ENCODE measurements around the gene EPHA10.

EPHA10 gene

DNA sequence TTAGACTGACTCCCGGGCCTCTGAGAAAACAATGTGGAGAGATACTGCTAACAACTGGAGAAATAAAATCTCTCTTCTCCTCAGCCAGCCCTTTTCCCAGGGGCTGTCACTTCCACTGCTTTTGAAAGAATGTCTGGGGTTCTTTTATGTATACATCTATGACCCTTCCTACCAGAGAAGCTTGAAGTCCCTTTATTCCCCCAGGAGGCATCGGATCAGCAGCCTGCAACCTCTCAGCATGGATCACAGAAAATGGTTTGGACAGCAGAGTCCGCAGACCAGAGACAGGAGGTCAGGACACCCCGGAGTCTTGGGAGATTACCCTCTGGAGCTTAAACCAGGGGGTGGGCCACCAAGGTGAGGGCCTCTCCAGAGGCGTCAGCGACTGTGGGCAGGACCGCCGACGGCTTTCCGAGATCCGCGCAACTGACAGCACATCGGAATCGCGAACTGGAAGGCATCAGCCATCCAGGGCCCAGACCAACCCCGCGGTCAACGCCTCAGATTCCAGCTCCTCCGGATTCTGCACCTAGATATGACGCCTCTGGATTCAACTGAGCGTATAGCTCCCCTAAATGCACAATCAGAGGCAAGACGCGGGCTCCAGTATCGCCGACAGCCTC lies 1.0 kb downstream of the EPHA10 start:
- TF ChIP-seq CTCF (IDR thresholded peaks at IDR 0.05; ENCODE audit: unreplicated experiment in 3 of 3): no peak
- Mint-ChIP-seq H3K9me3 (peaks cover 4% of the 10 kb centered on the region), H3K4me1 (no peaks in the 10 kb centered on the region), H3K27ac (no peak overlapping the region), H3K4me3 (peak overlapping the region in 1 of 3 experiments; percentile 1), H3K27me3 (ENCODE audit: low read depth) (peaks cover 72% of the 10 kb centered on the region), H3K36me3 (ENCODE audit: low read depth) (no peaks in the 10 kb centered on the region)

- H3K4me3 Mint-ChIP-seq: no peak overlapping the region
- H3K27ac Mint-ChIP-seq: no peak overlapping the region
- peaks cover 4% of the 10 kb centered on the region for H3K9me3 Mint-ChIP-seq
- no peaks in the 10 kb centered on the region for H3K36me3 Mint-ChIP-seq (ENCODE audit: low read depth)
- no peaks in the 10 kb centered on the region for H3K4me1 Mint-ChIP-seq
- peaks cover 58% of the 10 kb centered on the region for H3K27me3 Mint-ChIP-seq (ENCODE audit: low read depth)
- TF ChIP-seq CTCF (IDR thresholded peaks at IDR 0.05; ENCODE audit: unreplicated experiment in 3 of 3): no peak
Observed at GRCh38 chr1:37762516-37762915, 2.4 kb downstream of the EPHA10 start.

GRCh38 chr1:37761416-37762095 lies 3.4 kb downstream of the EPHA10 start:
- no peak for TF ChIP-seq CTCF (IDR thresholded peaks at IDR 0.05; ENCODE audit: unreplicated experiment in 3 of 3)
- H3K36me3 Mint-ChIP-seq (ENCODE audit: low read depth): no peaks in the 10 kb centered on the region
- no peaks in the 10 kb centered on the region for H3K4me1 Mint-ChIP-seq
- H3K27me3 Mint-ChIP-seq (ENCODE audit: low read depth): peaks cover 49% of the 10 kb centered on the region
- no peak overlapping the region for H3K27ac Mint-ChIP-seq
- no peak overlapping the region for H3K4me3 Mint-ChIP-seq
- H3K9me3 Mint-ChIP-seq: peaks cover 4% of the 10 kb centered on the region

DNA sequence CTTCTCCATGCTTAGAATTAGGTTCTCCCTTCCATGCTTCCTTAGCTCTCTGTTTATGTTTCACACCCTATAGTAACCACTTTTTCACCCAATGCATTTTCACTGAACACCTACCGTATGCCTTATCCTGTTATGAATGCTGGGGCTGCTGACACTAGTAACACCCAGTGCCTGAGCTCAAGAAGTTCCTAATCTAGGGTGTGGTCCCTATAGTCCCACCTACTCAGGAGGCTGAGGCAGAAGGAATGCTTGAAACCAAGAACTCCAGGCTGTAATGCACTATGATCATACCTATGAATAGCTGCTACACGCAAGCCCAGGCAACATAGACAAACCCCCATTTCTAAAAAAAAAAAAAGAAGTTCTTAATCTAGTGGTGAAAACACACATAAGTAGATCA lies 5.5 kb downstream of the EPHA10 start:
- no peak overlapping the region for H3K4me3 Mint-ChIP-seq

DNA sequence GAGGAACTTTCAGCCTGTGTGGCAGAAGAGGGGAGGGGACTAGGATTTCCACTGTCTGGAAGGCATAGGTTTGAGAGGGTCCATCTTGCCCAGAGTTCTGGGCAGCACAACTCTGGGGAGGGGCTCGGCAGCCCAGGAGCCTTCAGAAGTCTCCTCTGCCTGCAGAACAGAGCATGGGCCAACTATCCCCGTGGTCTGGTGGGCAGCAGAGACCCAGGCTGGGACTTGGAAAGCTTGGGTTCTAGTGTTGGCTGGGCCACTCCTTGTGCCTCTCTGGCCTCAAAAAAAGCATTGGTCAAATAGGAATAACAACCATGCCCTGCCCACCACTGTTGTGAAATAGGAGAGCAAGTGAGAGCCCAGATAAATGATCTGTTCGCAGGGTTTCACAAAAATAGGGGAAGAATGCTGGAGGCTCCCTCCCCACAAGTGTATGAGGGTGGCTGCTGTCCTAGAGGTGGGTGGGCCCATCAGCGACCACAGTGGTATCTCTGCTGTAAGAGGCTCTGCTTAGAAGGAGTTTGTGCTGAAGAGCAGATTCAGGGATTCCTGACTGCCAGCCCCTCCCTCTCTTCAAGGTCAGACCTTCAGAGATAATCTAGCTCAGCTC lies 8.9 kb downstream of the EPHA10 start:
- H3K27me3 Mint-ChIP-seq (ENCODE audit: low read depth): peaks cover 16% of the 10 kb centered on the region
- no peaks in the 10 kb centered on the region for H3K4me1 Mint-ChIP-seq
- H3K4me3 Mint-ChIP-seq: no peak overlapping the region
- no peaks in the 10 kb centered on the region for H3K36me3 Mint-ChIP-seq (ENCODE audit: low read depth)
- H3K9me3 Mint-ChIP-seq: no peaks in the 10 kb centered on the region
- no peak overlapping the region for H3K27ac Mint-ChIP-seq
- no peak for TF ChIP-seq CTCF (IDR thresholded peaks at IDR 0.05; ENCODE audit: unreplicated experiment in 3 of 3)

More for the DNA sequence above, 5.5 kb downstream of the EPHA10 start:
- no peak for TF ChIP-seq CTCF (IDR thresholded peaks at IDR 0.05; ENCODE audit: unreplicated experiment in 3 of 3)
- Mint-ChIP-seq H3K9me3 (peaks cover 4% of the 10 kb centered on the region), H3K27me3 (ENCODE audit: low read depth) (peaks cover 28% of the 10 kb centered on the region), H3K27ac (no peak overlapping the region), H3K4me1 (no peaks in the 10 kb centered on the region), H3K36me3 (ENCODE audit: low read depth) (no peaks in the 10 kb centered on the region)
